Ovary (tissue), 3 donors: ENCODE data around the gene CXCL14.

Experiments
- EP300 ChIP-seq: sonication (generic); formaldehyde crosslinking; IDR thresholded peaks from one replicate; pipeline ENCODE4 v1.6.1; 2017; ENCODE audit warnings: antibody characterized with exemption
- POLR2A ChIP-seq: fragments of 450-650 bp; IDR thresholded peaks from one replicate; pipeline ENCODE4 v1.6.1; 2017; ENCODE audit warnings: antibody characterized with exemption, mild to moderate bottlenecking, moderate library complexity
- TF ChIP-seq, protein P1 (sequence below), 3 donors: fragments of 450-650 bp in 2 of 3; fragments of 200-600 bp in 1 of 3; IDR thresholded peaks; one replicate each; pipeline versions ENCODE4 v1.5.1 to v1.8.0; 2016 to 2022; ENCODE audit warnings: antibody characterized with exemption in 3 of 3, mild to moderate bottlenecking in 1 of 3
- donor health status: DM: no; HTN: no; CAD: no.

DNA sequence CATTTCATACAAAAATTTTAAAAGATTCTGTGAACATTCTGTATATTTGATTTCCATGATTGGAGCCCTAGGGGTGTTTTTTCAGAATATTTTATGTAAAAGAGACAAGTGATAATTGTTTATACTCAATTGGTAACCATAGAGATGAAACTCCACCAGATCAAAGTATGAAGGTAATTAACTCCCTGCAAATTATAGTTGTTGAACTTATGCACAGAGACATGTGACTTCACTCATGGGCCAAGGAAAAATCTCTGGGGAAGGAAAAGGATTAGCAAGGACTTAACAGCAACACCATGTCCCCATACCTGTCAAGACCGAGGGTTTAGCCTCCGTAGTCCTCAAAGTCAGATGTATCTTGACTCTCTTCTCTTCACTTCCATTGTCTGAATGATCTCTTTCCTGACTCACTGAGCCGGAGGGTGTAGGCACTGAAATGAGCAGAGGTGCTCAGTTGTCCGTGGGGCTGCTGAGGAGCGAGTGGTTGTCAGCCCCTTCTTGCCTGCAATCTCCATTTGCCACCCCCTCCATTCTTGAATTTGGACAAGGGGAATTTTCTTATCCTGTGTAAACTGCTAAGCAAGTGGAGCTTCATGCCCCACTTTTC lies 17.5 kb upstream of the CXCL14 start:
- TF ChIP-seq, protein P1, sequence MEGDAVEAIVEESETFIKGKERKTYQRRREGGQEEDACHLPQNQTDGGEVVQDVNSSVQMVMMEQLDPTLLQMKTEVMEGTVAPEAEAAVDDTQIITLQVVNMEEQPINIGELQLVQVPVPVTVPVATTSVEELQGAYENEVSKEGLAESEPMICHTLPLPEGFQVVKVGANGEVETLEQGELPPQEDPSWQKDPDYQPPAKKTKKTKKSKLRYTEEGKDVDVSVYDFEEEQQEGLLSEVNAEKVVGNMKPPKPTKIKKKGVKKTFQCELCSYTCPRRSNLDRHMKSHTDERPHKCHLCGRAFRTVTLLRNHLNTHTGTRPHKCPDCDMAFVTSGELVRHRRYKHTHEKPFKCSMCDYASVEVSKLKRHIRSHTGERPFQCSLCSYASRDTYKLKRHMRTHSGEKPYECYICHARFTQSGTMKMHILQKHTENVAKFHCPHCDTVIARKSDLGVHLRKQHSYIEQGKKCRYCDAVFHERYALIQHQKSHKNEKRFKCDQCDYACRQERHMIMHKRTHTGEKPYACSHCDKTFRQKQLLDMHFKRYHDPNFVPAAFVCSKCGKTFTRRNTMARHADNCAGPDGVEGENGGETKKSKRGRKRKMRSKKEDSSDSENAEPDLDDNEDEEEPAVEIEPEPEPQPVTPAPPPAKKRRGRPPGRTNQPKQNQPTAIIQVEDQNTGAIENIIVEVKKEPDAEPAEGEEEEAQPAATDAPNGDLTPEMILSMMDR (IDR thresholded peaks at IDR 0.05), result no peak
- no peak for TF ChIP-seq EP300
- no peak for TF ChIP-seq POLR2A
